NOMO-1 treated with DMSO at 0.1 percent for 48 hours (cell line): ENCODE measurements around the gene SLC4A8.
"Not testable (repeated sequence)": the region's sequence is repeated elsewhere in the genome, so short reads cannot be mapped to it uniquely, and the experiment has no call there.

Experiments
- DNase-seq: peaks from one replicate; lab custom pipeline; 2025; ENCODE audit not compliant: unreplicated experiment; lab: John Stamatoyannopoulos, UW

The SLC4A8 gene

GRCh38 chr12:51429700-51430099 is 5.1 kb downstream of the SLC4A8 start:
- DNase-seq: no peak

GRCh38 chr12:51430196-51430895 is 5.7 kb downstream of the SLC4A8 start:
- DNase-seq: no peak

- no peak for DNase-seq
Observed at GRCh38 chr12:51432921-51433320, 8.3 kb downstream of the SLC4A8 start.

GRCh38 chr12:51434305-51434704 is 9.7 kb downstream of the SLC4A8 start:
- DNase-seq: no peak

- no peak for DNase-seq
Observed at GRCh38 chr12:51437431-51437830, 12.8 kb downstream of the SLC4A8 start.

GRCh38 chr12:51439330-51439729 is 14.7 kb downstream of the SLC4A8 start:
- no peak for DNase-seq

- no peak for DNase-seq
Observed at GRCh38 chr12:51441583-51441982, 17.0 kb downstream of the SLC4A8 start.

GRCh38 chr12:51442324-51442723 is 17.7 kb downstream of the SLC4A8 start:
- no peak for DNase-seq

- DNase-seq: no peak
Observed at GRCh38 chr12:51443573-51443972, 18.9 kb downstream of the SLC4A8 start.

- peak; percentile 47 for DNase-seq
Observed at GRCh38 chr12:51448618-51449256, 24.1 kb downstream of the SLC4A8 start.

- no peak for DNase-seq
Observed at GRCh38 chr12:51449580-51450246, 25.1 kb downstream of the SLC4A8 start.

GRCh38 chr12:51450333-51450732 is 25.7 kb downstream of the SLC4A8 start:
- no peak for DNase-seq

- no peak for DNase-seq
Observed at GRCh38 chr12:51450806-51451205, 26.2 kb downstream of the SLC4A8 start.

GRCh38 chr12:51454016-51454415 is 29.4 kb downstream of the SLC4A8 start:
- not testable (repeated sequence) for DNase-seq

- DNase-seq: not testable (repeated sequence)
Observed at GRCh38 chr12:51455050-51455449, 30.4 kb downstream of the SLC4A8 start.

- no peak for DNase-seq
Observed at GRCh38 chr12:51458635-51459034, 34.0 kb downstream of the SLC4A8 start.

- DNase-seq: no peak
Observed at GRCh38 chr12:51460519-51460918, 35.9 kb downstream of the SLC4A8 start.

- peak; percentile 44 for DNase-seq
Observed at GRCh38 chr12:51465491-51465890, 40.9 kb downstream of the SLC4A8 start.

- no peak for DNase-seq
Observed at GRCh38 chr12:51470116-51470515, 45.5 kb downstream of the SLC4A8 start.

GRCh38 chr12:51471111-51471864 is 46.7 kb downstream of the SLC4A8 start:
- DNase-seq: no peak

- DNase-seq: peak; percentile 50
Observed at GRCh38 chr12:51472984-51473383, 48.4 kb downstream of the SLC4A8 start.
